Liver (tissue), 9 donors: ENCODE data around the gene HPCAL1. TPM values are rescaled to one million over a fixed set of nuclear protein-coding genes. Genes with fewer than 3 reads are reported as not detected.

Experiments
- DNase-seq: peaks from one replicate; pipeline ENCODE4 v3.0.0-alpha.2; 2017; ENCODE audit warnings: low spot score
- H3K27ac ChIP-seq, 2 donors: one replicate each; pipeline ENCODE4 v1.7.0; 2013; ENCODE audit warnings: inconsistent platforms in 2 of 2, low read length in 2 of 2, control low read depth in 1 of 2, low read depth in 1 of 2, mild to moderate bottlenecking in 1 of 2
- H3K27me3 ChIP-seq, 4 donors: one replicate each; pipeline versions ENCODE4 v1.6.1 to v1.7.0; 2013; ENCODE audit warnings: low read length in 3 of 4, inconsistent platforms in 1 of 4, mild to moderate bottlenecking in 1 of 4, moderate library complexity in 1 of 4; ENCODE audit not compliant: control insufficient read depth in 4 of 4, insufficient read depth in 4 of 4
- H3K36me3 ChIP-seq, 4 donors: one replicate each; pipeline versions ENCODE4 v1.6.1 to v1.7.0; 2013; ENCODE audit warnings: low read length in 3 of 4, mild to moderate bottlenecking in 3 of 4, low read depth in 1 of 4, moderate library complexity in 1 of 4; ENCODE audit not compliant: control insufficient read depth in 4 of 4, insufficient read depth in 3 of 4
- H3K4me1 ChIP-seq, 4 donors: one replicate each; pipeline versions ENCODE4 v1.6.1 to v1.7.0; 2013; ENCODE audit warnings: low read length in 3 of 4, mild to moderate bottlenecking in 3 of 4, moderate library complexity in 1 of 4; ENCODE audit not compliant: control insufficient read depth in 4 of 4, insufficient read depth in 4 of 4
- H3K4me3 ChIP-seq, 3 donors: one replicate each; pipeline versions ENCODE4 v1.6.1 to v1.7.0; 2013; ENCODE audit warnings: low read length in 3 of 3, control low read depth in 1 of 3, low read depth in 1 of 3, mild to moderate bottlenecking in 1 of 3
- H3K9ac ChIP-seq, 2 donors: one replicate each; pipeline ENCODE4 v1.7.0; 2013; ENCODE audit warnings: low read length in 2 of 2, mild to moderate bottlenecking in 2 of 2, moderate library complexity in 2 of 2, control low read depth in 1 of 2, low read depth in 1 of 2
- H3K9me3 ChIP-seq, 4 donors: one replicate each; pipeline versions ENCODE4 v1.6.1 to v1.7.0; 2013; ENCODE audit warnings: low read length in 3 of 4; ENCODE audit not compliant: control insufficient read depth in 4 of 4
- ATF3 ChIP-seq: IDR thresholded peaks from 2 replicates; pipeline ENCODE4 v1.6.1; 2016; ENCODE audit warnings: antibody characterized with exemption
- CTCF ChIP-seq: fragments of 150-350 bp; IDR thresholded peaks from 2 replicates; pipeline ENCODE4 v1.5.1; 2017; ENCODE audit warnings: improper control_type of control experiment, low read depth, low read length; ENCODE audit not compliant: missing input control
- EGR1 ChIP-seq, 2 donors: IDR thresholded peaks; 2 replicates each; pipeline ENCODE4 v1.6.1; 2016 to 2018; ENCODE audit warnings: antibody characterized with exemption in 2 of 2, low read depth in 2 of 2
- FOXA1 ChIP-seq: IDR thresholded peaks from 2 replicates; pipeline ENCODE4 v1.6.1; 2016; ENCODE audit warnings: antibody characterized with exemption
- FOXA2 ChIP-seq: IDR thresholded peaks from 2 replicates; pipeline ENCODE4 v1.6.1; 2016; ENCODE audit warnings: antibody characterized with exemption
- GABPA ChIP-seq, 2 donors: IDR thresholded peaks in 1 of 2; conservative IDR thresholded peaks in 1 of 2; 2 replicates each; pipeline ENCODE4 v1.6.1; 2016; ENCODE audit warnings: antibody characterized with exemption in 2 of 2, mild to moderate bottlenecking in 1 of 2, moderate library complexity in 1 of 2
- HNF4A ChIP-seq, 2 donors: conservative IDR thresholded peaks; 2 replicates each; pipeline ENCODE4 v1.6.1; 2016; ENCODE audit warnings: antibody characterized with exemption in 2 of 2, mild to moderate bottlenecking in 2 of 2
- JUND ChIP-seq, 2 donors: IDR thresholded peaks; 2 replicates each; pipeline ENCODE4 v1.6.1; 2016; ENCODE audit warnings: antibody characterized with exemption in 2 of 2
- MAX ChIP-seq: IDR thresholded peaks from 2 replicates; pipeline ENCODE4 v1.6.1; 2016; ENCODE audit warnings: antibody characterized with exemption
- NR2F2 ChIP-seq: IDR thresholded peaks from 2 replicates; pipeline ENCODE4 v1.6.1; 2016; ENCODE audit warnings: antibody characterized with exemption
- RAD21 ChIP-seq, 2 donors: IDR thresholded peaks; 2 replicates each; pipeline ENCODE4 v1.6.1; 2016; ENCODE audit warnings: antibody characterized with exemption in 2 of 2, mild to moderate bottlenecking in 2 of 2
- REST ChIP-seq: IDR thresholded peaks from 2 replicates; pipeline ENCODE4 v1.6.1; 2016; ENCODE audit warnings: antibody characterized with exemption, mild to moderate bottlenecking
- RXRA ChIP-seq, 2 donors: IDR thresholded peaks; 2 replicates each; pipeline ENCODE4 v1.6.1; 2017 to 2018; ENCODE audit warnings: antibody characterized with exemption in 2 of 2, mild to moderate bottlenecking in 1 of 2
- SP1 ChIP-seq: IDR thresholded peaks from 2 replicates; pipeline ENCODE4 v1.6.1; 2018; ENCODE audit warnings: antibody characterized with exemption, mild to moderate bottlenecking
- TAF1 ChIP-seq: conservative IDR thresholded peaks from 2 replicates; pipeline ENCODE4 v1.6.1; 2016; ENCODE audit warnings: antibody characterized with exemption, mild to moderate bottlenecking
- YY1 ChIP-seq: IDR thresholded peaks from 2 replicates; pipeline ENCODE4 v1.6.1; 2016; ENCODE audit warnings: antibody characterized with exemption, mild to moderate bottlenecking
- ZBTB33 ChIP-seq: IDR thresholded peaks from 2 replicates; pipeline ENCODE4 v1.6.1; 2016; ENCODE audit warnings: antibody characterized with exemption
- WGBS: extraction: QIAGEN DNeasy Blood & Tissue Kit; methylation state at CpG from one replicate; pipeline ENCODE4 v1.1.7; 2013; 5-methylcytosine and 5-hydroxymethylcytosine counted together
- polyA plus RNA-seq, 2 donors: library from polyadenylated mRNA; stranded (reverse) in 1 of 2; unstranded in 1 of 2; fragments of 200-250 nt in 1 of 2; fragments of >200 nt in 1 of 2; fragmentation: Nextera tagmentation in 1 of 2; extraction: Ambion mirVana in 1 of 2; gene quantifications; one replicate each; pipeline versions ENCODE4 v1.2.1 to v1.2.3, GENCODE V29; 2013 to 2015
- total RNA-seq, 2 donors: library from RNA; depleted of rRNA; stranded (reverse); fragments of >200 nt; gene quantifications; one replicate each; pipeline ENCODE4 v1.2.3, GENCODE V29; 2014
- donor health status: healthy.
- donor health status: healthy.
- donor health status: healthy.
- donor health status: healthy.
- donor health status: healthy.

The HPCAL1 gene
- total and polyA plus RNA-seq, 4 donors: 17.3 to 27.9 (median 22.9) TPM

GRCh38 chr2:10422732-10423399 is 120.2 kb downstream of the HPCAL1 start:
- Histone ChIP-seq H3K36me3 (peaks cover 11 to 68% (median 28%) of the 10 kb centered on the region in 4 donors), H3K9me3 (no peaks in the 10 kb centered on the region), H3K27me3 (no peaks in the 10 kb centered on the region), H3K9ac (no peak overlapping the region), H3K4me1 (no peaks in the 10 kb centered on the region), H3K4me3 (no peak overlapping the region), H3K27ac (no peak overlapping the region)
- DNase-seq: no peak
- 96% methylated on average over 24 of the region's 24 CpGs for WGBS
- no peak for TF ChIP-seq RXRA (IDR thresholded peaks at IDR 0.05)
- no peak for TF ChIP-seq MAX
- no peak for TF ChIP-seq RAD21 (IDR thresholded peaks at IDR 0.05)
- TF ChIP-seq YY1: no peak
- no peak for TF ChIP-seq HNF4A (conservative IDR thresholded peaks at IDR 0.05)
- no peak for TF ChIP-seq CTCF
- TF ChIP-seq FOXA1: no peak
- TF ChIP-seq ZBTB33: no peak
- TF ChIP-seq TAF1: no peak

GRCh38 chr2:10423400-10423774 is 120.7 kb downstream of the HPCAL1 start:
- no peaks in the 10 kb centered on the region for H3K9me3 ChIP-seq
- no peak overlapping the region for H3K4me3 ChIP-seq
- H3K27ac ChIP-seq: no peak overlapping the region
- no peak for DNase-seq
- H3K9ac ChIP-seq: no peak overlapping the region
- H3K27me3 ChIP-seq: no peaks in the 10 kb centered on the region
- H3K4me1 ChIP-seq: peaks cover 0 to 2% (median 0%) of the 10 kb centered on the region in 4 donors
- H3K36me3 ChIP-seq: peaks cover 11 to 70% (median 28%) of the 10 kb centered on the region in 4 donors
- 80% methylated on average over 6 of the region's 6 CpGs for WGBS
- TF ChIP-seq MAX (no peak), REST (no peak), YY1 (no peak), RAD21 (IDR thresholded peaks at IDR 0.05) (no peak), ATF3 (no peak), HNF4A (conservative IDR thresholded peaks at IDR 0.05) (no peak), CTCF (no peak), GABPA (IDR thresholded peaks at IDR 0.05 in 1 of 2, conservative IDR thresholded peaks at IDR 0.05 in 1 of 2) (no peak), NR2F2 (no peak), SP1 (no peak), TAF1 (no peak), JUND (IDR thresholded peaks at IDR 0.05) (no peak), FOXA2 (no peak), RXRA (IDR thresholded peaks at IDR 0.05) (no peak), EGR1 (IDR thresholded peaks at IDR 0.05; ENCODE audit: low read depth in 2 of 2) (no peak), ZBTB33 (no peak)
